ENCODE results near the gene ZNF747. TPM values are rescaled to one million over a fixed set of nuclear protein-coding genes. Genes with fewer than 3 reads are reported as not detected.

ZNF747 gene
- total RNA-seq, 4 donors from 2014 or later = 13.6 to 30.7 (median 21.8) TPM

DNA sequence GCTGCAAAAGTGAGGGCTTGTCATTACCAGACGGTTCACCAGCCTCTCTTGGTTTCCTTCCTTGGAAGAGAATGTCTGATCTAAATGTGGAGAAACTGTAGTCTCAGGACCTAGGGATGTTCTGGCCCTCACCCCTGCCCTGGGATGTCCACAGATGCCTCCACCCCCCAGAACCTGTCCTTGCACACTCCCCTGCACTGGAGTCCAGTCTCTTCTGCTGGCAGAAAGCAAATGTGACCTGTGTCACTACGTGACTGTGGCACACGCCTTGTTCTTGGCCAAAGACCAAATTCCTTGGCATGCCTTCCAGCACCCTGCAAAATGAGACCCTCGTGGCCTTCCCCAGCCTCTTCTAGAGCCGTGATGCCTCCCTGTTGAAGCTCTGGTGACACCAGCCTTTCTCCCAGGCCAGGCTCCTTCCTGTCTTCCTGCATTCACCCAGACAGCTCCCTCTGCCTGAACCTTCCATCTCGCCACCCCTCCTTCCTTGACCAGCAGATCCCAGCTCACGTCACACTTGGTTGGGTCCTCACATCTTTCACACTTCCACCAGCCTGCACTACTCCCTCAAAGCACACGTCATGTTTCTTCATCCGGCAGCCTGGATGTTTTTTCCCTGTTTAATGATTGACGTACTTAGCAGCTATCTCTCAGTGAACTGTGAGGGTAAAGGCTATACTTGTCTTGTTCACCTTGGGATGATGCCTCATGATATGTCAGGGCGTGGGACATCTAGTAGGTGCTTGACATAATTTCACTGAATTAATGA, 12.6 kb downstream of the ZNF747 start:
- 42 to 47% methylated on average over 9 to 11 of the region's 11 CpGs for WGBS, 2 donors

DNA sequence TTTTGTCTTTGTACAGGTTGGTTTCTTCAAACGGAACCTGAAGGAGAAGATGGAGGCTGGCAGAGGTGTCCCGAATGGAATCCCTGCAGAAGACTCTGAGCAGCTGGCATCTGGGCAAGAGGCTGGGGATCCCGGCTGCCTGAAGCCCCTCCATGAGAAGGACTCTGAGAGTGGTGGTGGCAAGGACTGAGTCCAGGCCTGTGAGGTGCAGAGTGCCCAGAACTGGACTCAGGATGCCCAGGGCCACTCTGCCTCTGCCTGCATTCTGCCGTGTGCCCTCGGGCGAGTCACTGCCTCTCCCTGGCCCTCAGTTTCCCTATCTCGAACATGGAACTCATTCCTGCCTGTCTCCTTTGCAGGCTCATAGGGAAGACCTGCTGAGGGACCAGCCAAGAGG, 13.2 kb downstream of the ZNF747 start:
- H3K4me1 ChIP-seq = peaks cover 0 to 9% of the 10 kb centered on the region in 2 donors
- no peaks in the 10 kb centered on the region for H3K27me3 ChIP-seq
- intact Hi-C loops (cut with DNase I) = no loop called here
- H3K27ac ChIP-seq = no peak overlapping the region
- no peak for TF ChIP-seq POLR2A (IDR thresholded peaks at IDR 0.05)
- TF ChIP-seq, protein P1, sequence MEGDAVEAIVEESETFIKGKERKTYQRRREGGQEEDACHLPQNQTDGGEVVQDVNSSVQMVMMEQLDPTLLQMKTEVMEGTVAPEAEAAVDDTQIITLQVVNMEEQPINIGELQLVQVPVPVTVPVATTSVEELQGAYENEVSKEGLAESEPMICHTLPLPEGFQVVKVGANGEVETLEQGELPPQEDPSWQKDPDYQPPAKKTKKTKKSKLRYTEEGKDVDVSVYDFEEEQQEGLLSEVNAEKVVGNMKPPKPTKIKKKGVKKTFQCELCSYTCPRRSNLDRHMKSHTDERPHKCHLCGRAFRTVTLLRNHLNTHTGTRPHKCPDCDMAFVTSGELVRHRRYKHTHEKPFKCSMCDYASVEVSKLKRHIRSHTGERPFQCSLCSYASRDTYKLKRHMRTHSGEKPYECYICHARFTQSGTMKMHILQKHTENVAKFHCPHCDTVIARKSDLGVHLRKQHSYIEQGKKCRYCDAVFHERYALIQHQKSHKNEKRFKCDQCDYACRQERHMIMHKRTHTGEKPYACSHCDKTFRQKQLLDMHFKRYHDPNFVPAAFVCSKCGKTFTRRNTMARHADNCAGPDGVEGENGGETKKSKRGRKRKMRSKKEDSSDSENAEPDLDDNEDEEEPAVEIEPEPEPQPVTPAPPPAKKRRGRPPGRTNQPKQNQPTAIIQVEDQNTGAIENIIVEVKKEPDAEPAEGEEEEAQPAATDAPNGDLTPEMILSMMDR (IDR thresholded peaks at IDR 0.05) = no peak
- H3K4me3 ChIP-seq (replicated peaks in 1 of 3) = no peak overlapping the region
- H3K36me3 ChIP-seq = peaks cover 0 to 10% of the 10 kb centered on the region in 2 donors
- no peak for DNase-seq
- H3K9me3 ChIP-seq = no peaks in the 10 kb centered on the region
- 95 to 96% methylated on average over 4 to 7 of the region's 7 CpGs for WGBS, 2 donors

More for the DNA sequence above, 12.6 kb downstream of the ZNF747 start:
- H3K27ac ChIP-seq = no peak overlapping the region
- TF ChIP-seq, protein P1 (IDR thresholded peaks at IDR 0.05) = no peak
- TF ChIP-seq POLR2A (IDR thresholded peaks at IDR 0.05) = no peak
- intact Hi-C loops (cut with DNase I) = no loop called here
- DNase-seq = peak in 1 of 2 donors; percentile 5
- H3K4me1 ChIP-seq = peaks cover 0 to 9% of the 10 kb centered on the region in 2 donors
- H3K9me3 ChIP-seq = no peaks in the 10 kb centered on the region
- peaks cover 0 to 10% of the 10 kb centered on the region in 2 donors for H3K36me3 ChIP-seq
- H3K4me3 ChIP-seq (replicated peaks in 1 of 3) = no peak overlapping the region
- no peaks in the 10 kb centered on the region for H3K27me3 ChIP-seq

DNA sequence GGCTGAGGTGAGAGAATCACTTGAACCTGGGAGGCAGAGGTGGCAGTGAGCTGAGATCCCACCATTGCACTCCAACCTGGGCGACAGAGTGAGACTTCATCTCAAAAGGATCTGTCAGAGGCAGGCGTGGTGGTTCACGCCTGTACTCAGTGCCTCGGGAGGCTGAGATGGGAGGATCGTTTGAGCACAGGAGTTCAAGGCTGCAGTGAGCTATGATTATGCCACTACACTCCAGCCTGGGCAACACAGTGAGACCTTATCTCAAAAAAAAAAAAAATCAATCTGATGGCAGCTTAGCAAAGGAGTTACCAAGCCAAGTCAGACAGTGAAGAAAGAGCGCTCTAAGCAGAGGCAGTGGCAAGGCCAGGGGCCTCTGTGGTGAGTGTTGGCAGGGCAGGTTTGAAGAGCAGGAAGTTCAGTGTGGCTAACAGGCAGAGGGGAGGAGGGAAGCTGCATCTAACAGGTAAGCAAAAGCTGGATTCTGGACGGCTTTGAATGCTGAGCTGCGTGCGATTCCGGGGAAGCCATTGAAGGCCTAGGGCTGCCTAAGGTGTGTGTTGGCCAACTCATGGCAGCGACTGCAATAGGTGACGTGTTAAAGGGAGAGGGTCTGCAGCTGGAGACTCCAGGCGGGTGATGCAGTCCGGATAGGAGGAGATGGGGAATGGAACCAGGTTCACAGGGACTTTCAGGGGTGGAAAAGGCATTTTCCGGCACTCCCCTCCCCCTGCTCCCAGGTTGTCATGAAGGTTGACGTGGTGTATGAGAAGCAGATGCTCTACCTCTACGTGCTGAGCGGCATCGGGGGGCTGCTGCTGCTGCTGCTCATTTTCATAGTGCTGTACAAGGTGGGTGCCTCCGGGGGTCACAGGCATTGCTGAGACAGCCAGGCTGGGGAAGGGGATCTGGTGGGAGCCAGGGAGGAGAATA, 15.3 kb downstream of the ZNF747 start:
- whole genome bisulfite sequencing, 2 donors = 90 to 92% methylated on average over 20 of the region's 20 CpGs
- intact Hi-C loops (cut with DNase I) = no loop called here
- TF ChIP-seq POLR2A (IDR thresholded peaks at IDR 0.05) = no peak
- TF ChIP-seq, protein P1 (IDR thresholded peaks at IDR 0.05) = no peak
- Histone ChIP-seq H3K36me3 (peaks cover 0 to 2% of the 10 kb centered on the region in 2 donors), H3K27me3 (no peaks in the 10 kb centered on the region), H3K4me3 (replicated peaks in 1 of 3) (no peak overlapping the region), H3K27ac (no peak overlapping the region), H3K9me3 (no peaks in the 10 kb centered on the region), H3K4me1 (peaks cover 0 to 5% of the 10 kb centered on the region in 2 donors)
- DNase-seq = no peak

DNA sequence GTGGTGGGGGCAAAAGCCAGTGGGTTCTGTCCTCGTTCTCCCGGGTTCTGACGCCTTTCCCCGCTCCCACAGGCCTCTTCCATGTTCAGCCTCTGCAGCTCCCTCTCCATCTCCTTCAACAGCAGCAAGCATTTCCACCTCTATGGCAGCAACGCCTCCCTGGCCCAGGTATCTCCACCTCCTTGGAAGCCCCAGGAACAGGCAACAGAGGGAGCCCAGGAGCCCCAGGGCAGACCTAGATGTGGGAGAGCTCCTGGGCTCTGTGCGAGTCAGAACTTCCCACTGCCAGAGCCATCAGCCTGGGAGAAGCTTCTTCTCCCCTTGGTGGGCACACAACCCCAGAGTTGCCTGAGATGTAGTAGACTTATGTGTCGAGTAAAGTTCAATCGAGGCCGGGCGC, 16.1 kb downstream of the ZNF747 start:
- Histone ChIP-seq H3K36me3 (no peaks in the 10 kb centered on the region), H3K27ac (no peak overlapping the region), H3K27me3 (no peaks in the 10 kb centered on the region), H3K4me1 (peaks cover 0 to 5% of the 10 kb centered on the region in 2 donors), H3K9me3 (no peaks in the 10 kb centered on the region), H3K4me3 (replicated peaks in 1 of 3) (no peak overlapping the region)
- TF ChIP-seq, protein P1 (IDR thresholded peaks at IDR 0.05) = no peak
- TF ChIP-seq POLR2A (IDR thresholded peaks at IDR 0.05) = no peak
- no peak for DNase-seq
- WGBS, 2 donors = 86 to 89% methylated on average over 9 to 10 of the region's 10 CpGs
- intact Hi-C loops (cut with DNase I) = no loop called here
